Measurements from ENCODE around the gene CFAP107.

Gene CFAP107

GRCh38 chr1:12745992-12746323 is at the start of gene CFAP107:
Gene CFAP107, plus strand, starts transcription at chr1:12746200. Its CDS starts 231 bp downstream, at chr1:12746431.
- no peak within 1 kb of the TSS for H3K4me3 ChIP-seq (replicated peaks in 1 of 2; ENCODE audit: low read depth in 2 of 2, low read length in 2 of 2)
- DNase-seq (ENCODE audit: low read depth in 2 of 2) = no peak
- TF ChIP-seq CTCF (IDR thresholded peaks at IDR 0.05; ENCODE audit: low read depth, low read length) = no peak

- no peak overlapping the region for H3K4me3 ChIP-seq (replicated peaks in 1 of 2; ENCODE audit: low read depth in 2 of 2, low read length in 2 of 2)
- DNase-seq (ENCODE audit: low read depth in 2 of 2) = no peak
- no peak for TF ChIP-seq CTCF (IDR thresholded peaks at IDR 0.05; ENCODE audit: low read depth, low read length)
These were observed 49.3 kb upstream of the CFAP107 start for GRCh38 chr1:12696658-12697057.

GRCh38 chr1:12697397-12697796 is 48.6 kb upstream of the CFAP107 start:
- TF ChIP-seq CTCF (IDR thresholded peaks at IDR 0.05; ENCODE audit: low read depth, low read length) = no peak
- no peak overlapping the region for H3K4me3 ChIP-seq (replicated peaks in 1 of 2; ENCODE audit: low read depth in 2 of 2, low read length in 2 of 2)
- DNase-seq (ENCODE audit: low read depth in 2 of 2) = peak in 1 of 2 donors; percentile 16

- no peak overlapping the region for H3K4me3 ChIP-seq (replicated peaks in 1 of 2; ENCODE audit: low read depth in 2 of 2, low read length in 2 of 2)
- no peak for TF ChIP-seq CTCF (IDR thresholded peaks at IDR 0.05; ENCODE audit: low read depth, low read length)
- no peak for DNase-seq (ENCODE audit: low read depth in 2 of 2)
These were observed 42.1 kb upstream of the CFAP107 start for GRCh38 chr1:12703821-12704451.

- H3K4me3 ChIP-seq (replicated peaks in 1 of 2; ENCODE audit: low read depth in 2 of 2, low read length in 2 of 2) = no peak overlapping the region
- no peak for TF ChIP-seq CTCF (IDR thresholded peaks at IDR 0.05; ENCODE audit: low read depth, low read length)
- no peak for DNase-seq (ENCODE audit: low read depth in 2 of 2)
These were observed 39.9 kb upstream of the CFAP107 start for GRCh38 chr1:12706061-12706460.

- no peak for TF ChIP-seq CTCF (IDR thresholded peaks at IDR 0.05; ENCODE audit: low read depth, low read length)
- H3K4me3 ChIP-seq (replicated peaks in 1 of 2; ENCODE audit: low read depth in 2 of 2, low read length in 2 of 2) = no peak overlapping the region
- DNase-seq (ENCODE audit: low read depth in 2 of 2) = no peak
These were observed 37.5 kb upstream of the CFAP107 start for GRCh38 chr1:12708396-12709090.

All from cardiac fibroblast (primary cell).